Measurements from ENCODE around the gene SCYGR8. TPM values are rescaled to one million over a fixed set of nuclear protein-coding genes. Genes with fewer than 3 reads are reported as not detected.

SCYGR8 gene
- polyA plus RNA-seq, 1 of the 3 experiments (the other 2 are of a cell fraction), result not detected

- Histone ChIP-seq H3K27ac (ENCODE audit: low read depth in 2 of 2, low read length in 1 of 2) (no peak overlapping the region), H3K9me3 (no peaks in the 10 kb centered on the region), H3K36me3 (replicated peaks in 1 of 2; ENCODE audit: control insufficient read depth in 1 of 2, insufficient read depth in 2 of 2, low read length in 1 of 2) (no peaks in the 10 kb centered on the region), H3K4me2 (no peak overlapping the region), H3K79me2 (ENCODE audit: insufficient read depth) (no peaks in the 10 kb centered on the region), H3K9me2 (no peaks in the 10 kb centered on the region), H3K9ac (no peak overlapping the region), H3K4me1 (ENCODE audit: control insufficient read depth in 1 of 2, insufficient read depth in 2 of 2, low read depth in 1 of 2, low read length in 1 of 2) (no peaks in the 10 kb centered on the region; a peak in 1 of 4 replicates), H3K27me3 (ENCODE audit: insufficient read depth) (no peaks in the 10 kb centered on the region), H3F3A (replicated peaks; ENCODE audit: insufficient read depth) (no peaks in the 10 kb centered on the region), H4K20me1 (ENCODE audit: insufficient read depth) (no peaks in the 10 kb centered on the region), H2AFZ (ENCODE audit: low read depth) (no peak overlapping the region), H3K4me3 (ENCODE audit: low read depth in 2 of 2, low read length in 1 of 2) (no peak overlapping the region)
- CTCF ChIA-PET, result interaction anchor here (1.0 kb wide), 1 partner anchor 17 kb away, joined by 3 read pairs; no protein-coding TSS in a partner anchor
- POLR2A ChIA-PET, result no interaction called here
- 37% methylated on average over 5 of the region's 5 CpGs for WGBS (ENCODE audit: low lambda C conversion rate)
- no peak for DNase-seq
- TF ChIP-seq RXRA (IDR thresholded peaks at IDR 0.05; ENCODE audit: borderline replicate concordance, low read depth) (no peak), RFX5 (IDR thresholded peaks at IDR 0.05; ENCODE audit: low read length) (no peak), MEF2A (IDR thresholded peaks at IDR 0.05; ENCODE audit: borderline replicate concordance, low read depth) (no peak), RCOR1 (IDR thresholded peaks at IDR 0.05; ENCODE audit: low read length) (no peak), MXI1 (IDR thresholded peaks at IDR 0.05; ENCODE audit: low read depth, low read length) (no peak)
- TF ChIP-seq, protein P1, sequence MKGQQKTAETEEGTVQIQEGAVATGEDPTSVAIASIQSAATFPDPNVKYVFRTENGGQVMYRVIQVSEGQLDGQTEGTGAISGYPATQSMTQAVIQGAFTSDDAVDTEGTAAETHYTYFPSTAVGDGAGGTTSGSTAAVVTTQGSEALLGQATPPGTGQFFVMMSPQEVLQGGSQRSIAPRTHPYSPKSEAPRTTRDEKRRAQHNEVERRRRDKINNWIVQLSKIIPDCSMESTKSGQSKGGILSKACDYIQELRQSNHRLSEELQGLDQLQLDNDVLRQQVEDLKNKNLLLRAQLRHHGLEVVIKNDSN (IDR thresholded peaks at IDR 0.05; ENCODE audit: borderline replicate concordance, low read depth), result no peak
- TF ChIP-seq, protein P2, sequence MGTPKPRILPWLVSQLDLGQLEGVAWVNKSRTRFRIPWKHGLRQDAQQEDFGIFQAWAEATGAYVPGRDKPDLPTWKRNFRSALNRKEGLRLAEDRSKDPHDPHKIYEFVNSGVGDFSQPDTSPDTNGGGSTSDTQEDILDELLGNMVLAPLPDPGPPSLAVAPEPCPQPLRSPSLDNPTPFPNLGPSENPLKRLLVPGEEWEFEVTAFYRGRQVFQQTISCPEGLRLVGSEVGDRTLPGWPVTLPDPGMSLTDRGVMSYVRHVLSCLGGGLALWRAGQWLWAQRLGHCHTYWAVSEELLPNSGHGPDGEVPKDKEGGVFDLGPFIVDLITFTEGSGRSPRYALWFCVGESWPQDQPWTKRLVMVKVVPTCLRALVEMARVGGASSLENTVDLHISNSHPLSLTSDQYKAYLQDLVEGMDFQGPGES (IDR thresholded peaks at IDR 0.05; ENCODE audit: low read depth, low read length), result no peak
- TF ChIP-seq, protein P3, sequence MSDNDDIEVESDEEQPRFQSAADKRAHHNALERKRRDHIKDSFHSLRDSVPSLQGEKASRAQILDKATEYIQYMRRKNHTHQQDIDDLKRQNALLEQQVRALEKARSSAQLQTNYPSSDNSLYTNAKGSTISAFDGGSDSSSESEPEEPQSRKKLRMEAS (IDR thresholded peaks at IDR 0.05; ENCODE audit: low read depth), result no peak
Measured at GRCh38 chr2:227782804-227783203, 37.1 kb downstream of the SCYGR8 start.

- Histone ChIP-seq H3F3A (replicated peaks; ENCODE audit: insufficient read depth) (no peaks in the 10 kb centered on the region), H2AFZ (ENCODE audit: low read depth) (0 out of 2 replicates have a peak overlapping the region, but pooled peaks have one; percentile 46), H3K9me3 (no peaks in the 10 kb centered on the region), H3K4me1 (ENCODE audit: control insufficient read depth in 1 of 2, insufficient read depth in 2 of 2, low read depth in 1 of 2, low read length in 1 of 2) (no peaks in the 10 kb centered on the region; a peak in 1 of 4 replicates), H3K9me2 (no peaks in the 10 kb centered on the region), H3K27me3 (ENCODE audit: insufficient read depth) (no peaks in the 10 kb centered on the region), H3K4me3 (ENCODE audit: low read depth in 2 of 2, low read length in 1 of 2) (no peak overlapping the region), H3K27ac (ENCODE audit: low read depth in 2 of 2, low read length in 1 of 2) (no peak overlapping the region), H4K20me1 (ENCODE audit: insufficient read depth) (no peaks in the 10 kb centered on the region), H3K36me3 (replicated peaks in 1 of 2; ENCODE audit: control insufficient read depth in 1 of 2, insufficient read depth in 2 of 2, low read length in 1 of 2) (no peaks in the 10 kb centered on the region), H3K9ac (no peak overlapping the region), H3K4me2 (no peak overlapping the region), H3K79me2 (ENCODE audit: insufficient read depth) (no peaks in the 10 kb centered on the region)
- no peak for DNase-seq
- ChIA-PET POLR2A (no interaction called here), CTCF (interaction anchor here (0.9 to 1.0 kb wide), 3 partner anchors 17 to 377 kb away, joined by 3 to 4 read pairs (median 3); no protein-coding TSS in a partner anchor)
- 59% methylated on average over 12 of the region's 12 CpGs for WGBS (ENCODE audit: low lambda C conversion rate)
- no peak for TF ChIP-seq CHD2 (IDR thresholded peaks at IDR 0.05; ENCODE audit: low read length, partially characterized antibody)
- TF ChIP-seq YY1 (IDR thresholded peaks at IDR 0.05; ENCODE audit: low read depth), result no peak
- TF ChIP-seq MXI1 (IDR thresholded peaks at IDR 0.05; ENCODE audit: low read depth, low read length), result no peak
- TF ChIP-seq, protein P4, sequence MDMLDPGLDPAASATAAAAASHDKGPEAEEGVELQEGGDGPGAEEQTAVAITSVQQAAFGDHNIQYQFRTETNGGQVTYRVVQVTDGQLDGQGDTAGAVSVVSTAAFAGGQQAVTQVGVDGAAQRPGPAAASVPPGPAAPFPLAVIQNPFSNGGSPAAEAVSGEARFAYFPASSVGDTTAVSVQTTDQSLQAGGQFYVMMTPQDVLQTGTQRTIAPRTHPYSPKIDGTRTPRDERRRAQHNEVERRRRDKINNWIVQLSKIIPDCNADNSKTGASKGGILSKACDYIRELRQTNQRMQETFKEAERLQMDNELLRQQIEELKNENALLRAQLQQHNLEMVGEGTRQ (IDR thresholded peaks at IDR 0.05; ENCODE audit: borderline replicate concordance, low read depth, low read length), result no peak
- TF ChIP-seq CTCF (IDR thresholded peaks at IDR 0.05), result no peak
- no peak for TF ChIP-seq SIN3A (IDR thresholded peaks at IDR 0.05; ENCODE audit: borderline replicate concordance, low read depth, low read length)
- TF ChIP-seq, protein P2 (IDR thresholded peaks at IDR 0.05; ENCODE audit: low read depth, low read length), result no peak
- TF ChIP-seq FOXJ3 (CRISPR knock-in tag; IDR thresholded peaks at IDR 0.05), result no peak
- TF ChIP-seq JUND (IDR thresholded peaks at IDR 0.05), result no peak
- no peak for TF ChIP-seq RCOR1 (IDR thresholded peaks at IDR 0.05; ENCODE audit: low read length)
- no peak for TF ChIP-seq RFX5 (IDR thresholded peaks at IDR 0.05; ENCODE audit: low read length)
- TF ChIP-seq, protein P1 (IDR thresholded peaks at IDR 0.05; ENCODE audit: borderline replicate concordance, low read depth), result no peak
- no peak for TF ChIP-seq NRF1 (IDR thresholded peaks at IDR 0.05; ENCODE audit: low read depth, low read length)
- TF ChIP-seq EZH2phosphoT487 (IDR thresholded peaks at IDR 0.05; ENCODE audit: borderline replicate concordance, low read depth), result no peak
Measured at GRCh38 chr2:227783404-227784138, 37.9 kb downstream of the SCYGR8 start.
